ENCODE results near the gene CHCHD6.

The CHCHD6 gene

DNA sequence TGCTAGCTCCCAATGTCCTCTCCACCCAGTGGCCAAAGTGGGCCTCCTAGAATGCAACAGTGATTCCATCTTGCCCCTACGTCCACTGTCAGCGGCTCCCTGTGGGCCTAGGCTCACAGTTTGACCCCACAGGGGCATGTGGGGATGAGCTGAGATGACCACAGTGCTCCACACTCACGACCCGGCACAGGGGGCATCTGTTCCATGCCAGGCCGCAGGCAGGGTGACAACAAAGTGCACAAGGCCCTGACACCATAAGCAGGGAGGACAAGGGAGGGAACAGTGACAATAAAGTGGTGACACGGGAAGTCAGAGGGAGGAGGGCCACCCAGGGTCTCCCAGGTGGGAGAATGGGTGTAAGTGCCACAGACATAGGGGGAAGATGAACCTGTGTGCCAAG lies 273.8 kb downstream of the CHCHD6 start:
- FAIRE-seq: no peak
- no peak for DNase-seq (ENCODE audit: insufficient read length)
- no peak for TF ChIP-seq TAF1 (IDR thresholded peaks at IDR 0.05; ENCODE audit: borderline replicate concordance, low read depth, low read length)
- no peak for TF ChIP-seq POLR2A (IDR thresholded peaks at IDR 0.05; ENCODE audit: low read depth, low read length)
- TF ChIP-seq POLR2AphosphoS5 (IDR thresholded peaks at IDR 0.05; ENCODE audit: low read depth, low read length): no peak

DNA sequence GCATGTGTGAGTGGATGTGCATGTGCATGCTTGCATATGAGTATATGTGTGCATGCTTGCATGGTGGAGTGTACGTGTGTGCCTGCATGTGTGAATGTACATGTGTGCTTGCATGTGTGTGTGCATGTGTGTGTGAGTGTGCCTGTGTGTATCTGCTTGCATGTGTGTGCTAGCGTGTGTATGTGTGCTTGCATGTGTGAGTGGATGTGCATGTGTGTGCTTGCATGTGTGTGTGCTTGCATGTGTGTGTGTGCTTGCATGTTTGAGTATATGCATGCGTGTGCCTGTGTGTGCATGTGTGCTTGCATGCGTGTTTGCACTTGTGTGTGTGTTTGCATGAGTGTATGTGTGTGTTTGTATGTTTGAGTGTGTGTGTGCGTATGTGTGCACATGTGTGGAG lies 274.3 kb downstream of the CHCHD6 start:
- FAIRE-seq (no peak), DNase-seq (ENCODE audit: insufficient read length) (no peak)
- TF ChIP-seq TAF1 (IDR thresholded peaks at IDR 0.05; ENCODE audit: borderline replicate concordance, low read depth, low read length) (no peak), POLR2A (IDR thresholded peaks at IDR 0.05; ENCODE audit: low read depth, low read length) (no peak)

DNA sequence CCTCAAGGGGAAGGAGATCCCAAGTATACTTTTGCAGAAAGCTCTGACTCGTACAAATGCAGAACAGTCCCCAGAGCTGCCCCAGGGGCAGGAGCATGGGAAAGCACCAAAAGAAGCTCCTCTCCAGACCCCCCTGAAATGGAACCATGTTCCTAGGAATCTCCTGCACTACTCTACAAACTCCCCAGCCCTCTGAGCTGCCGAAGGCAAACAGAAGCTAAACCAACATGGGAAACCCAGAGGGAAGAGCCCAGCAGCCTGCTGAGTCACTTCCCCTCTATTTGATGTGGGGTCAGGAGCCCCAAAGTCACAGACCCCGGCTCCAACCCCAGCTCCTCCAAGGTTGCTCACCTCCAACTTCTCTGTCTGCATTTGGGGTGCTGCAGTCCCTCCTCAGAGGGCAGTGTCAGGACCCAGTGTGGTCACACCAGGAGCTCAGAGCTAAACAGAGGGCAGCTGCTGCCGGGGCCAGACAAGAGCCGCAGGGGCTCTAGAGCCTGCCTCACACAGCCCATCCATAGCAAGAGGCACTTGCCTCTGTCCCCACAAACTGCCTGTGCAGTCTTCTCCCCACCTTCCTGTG lies 275.1 kb downstream of the CHCHD6 start:
- no peak for DNase-seq (ENCODE audit: insufficient read length)
- TF ChIP-seq POLR2A (IDR thresholded peaks at IDR 0.05; ENCODE audit: low read depth, low read length): no peak
- TF ChIP-seq POLR2AphosphoS5 (IDR thresholded peaks at IDR 0.05; ENCODE audit: low read depth, low read length): no peak
- no peak for TF ChIP-seq TAF1 (IDR thresholded peaks at IDR 0.05; ENCODE audit: borderline replicate concordance, low read depth, low read length)
- FAIRE-seq: no peak

GRCh38 chr3:126980266-126980811 lies 276.3 kb downstream of the CHCHD6 start:
- TF ChIP-seq POLR2A (IDR thresholded peaks at IDR 0.05; ENCODE audit: low read depth, low read length) (no peak), POLR2AphosphoS5 (IDR thresholded peaks at IDR 0.05; ENCODE audit: low read depth, low read length) (no peak), TAF1 (IDR thresholded peaks at IDR 0.05; ENCODE audit: borderline replicate concordance, low read depth, low read length) (no peak)
- no peak for FAIRE-seq

GRCh38 chr3:126982126-126982470 lies 278.1 kb downstream of the CHCHD6 start:
- TF ChIP-seq TAF1 (IDR thresholded peaks at IDR 0.05; ENCODE audit: borderline replicate concordance, low read depth, low read length) (no peak), POLR2AphosphoS5 (IDR thresholded peaks at IDR 0.05; ENCODE audit: low read depth, low read length) (0 out of 2 replicates have a peak, but pooled peaks have one; percentile 17)
- FAIRE-seq: no peak
- DNase-seq (ENCODE audit: insufficient read length): peak; percentile 55

More at GRCh38 chr3:126980266-126980811, 276.3 kb downstream of the CHCHD6 start:
- no peak for DNase-seq (ENCODE audit: insufficient read length)

DNA sequence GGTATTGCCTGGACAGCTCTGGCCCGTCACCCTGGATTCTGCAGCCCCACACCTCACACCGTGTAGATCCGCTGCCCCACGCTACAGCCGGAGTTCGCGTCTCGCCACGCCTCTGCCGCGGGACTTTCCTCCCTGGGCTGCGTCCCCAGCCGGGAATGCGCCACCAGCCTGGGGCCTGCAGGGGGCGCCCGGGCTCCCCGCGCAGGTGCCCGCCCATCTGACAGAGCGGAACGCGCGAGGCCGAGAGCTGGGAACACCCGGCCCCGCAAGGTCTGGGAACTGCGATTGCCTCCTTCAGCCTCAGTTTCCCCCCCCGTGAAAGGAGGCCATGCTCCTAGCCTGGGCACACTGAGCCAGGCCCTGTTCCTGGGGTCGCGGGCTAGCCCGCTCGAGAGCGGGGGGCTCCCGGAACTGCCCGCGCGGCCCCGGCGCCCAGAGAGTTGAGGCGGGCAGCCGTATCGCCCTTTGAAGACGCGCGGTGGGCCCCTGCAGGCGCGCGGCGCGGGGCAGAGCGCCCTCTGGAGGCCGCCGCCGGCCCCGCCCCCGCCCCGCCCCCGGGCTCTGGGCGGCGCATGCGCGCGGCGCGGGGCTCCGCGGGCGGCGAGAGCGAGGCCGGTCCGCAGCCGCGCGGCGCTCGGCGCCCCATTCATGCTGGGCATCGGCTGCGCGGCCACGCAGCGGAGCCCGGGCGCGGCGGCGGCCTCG lies 278.6 kb downstream of the CHCHD6 start, which contains the start of gene PLXNA1:
Gene PLXNA1, plus strand, starts transcription at position 645 of the 705 bp plus-strand sequence. CDS start 5,479 bp downstream, outside the sequence.
- peak; percentile 93 for DNase-seq (ENCODE audit: insufficient read length)
- FAIRE-seq: peak; percentile 96
- TF ChIP-seq TAF1 (IDR thresholded peaks at IDR 0.05; ENCODE audit: borderline replicate concordance, low read depth, low read length) (no peak), POLR2A (IDR thresholded peaks at IDR 0.05; ENCODE audit: low read depth, low read length) (no peak), POLR2AphosphoS5 (IDR thresholded peaks at IDR 0.05; ENCODE audit: low read depth, low read length) (no peak)

DNA sequence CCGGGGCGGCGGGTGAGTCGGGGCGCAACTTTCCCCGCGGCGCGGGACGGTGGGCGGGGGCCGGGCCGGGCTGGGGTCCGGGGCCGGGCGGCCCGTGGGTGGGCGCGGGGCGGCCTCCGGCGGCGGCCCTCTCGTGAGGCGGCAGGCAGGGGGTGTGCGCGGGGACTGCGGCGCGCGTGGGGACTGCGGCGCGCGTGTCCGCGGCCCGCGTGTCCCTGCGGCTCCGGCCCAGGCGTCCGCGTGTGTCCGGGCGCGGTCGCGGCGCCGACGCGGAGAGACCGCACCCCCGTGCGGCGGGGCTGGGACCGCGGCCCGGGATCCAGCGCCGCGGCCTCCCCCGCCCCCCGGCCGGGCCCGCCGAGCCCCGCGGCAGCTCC lies 279.2 kb downstream of the CHCHD6 start:
- TF ChIP-seq POLR2A (IDR thresholded peaks at IDR 0.05; ENCODE audit: low read depth, low read length): no peak
- no peak for TF ChIP-seq TAF1 (IDR thresholded peaks at IDR 0.05; ENCODE audit: borderline replicate concordance, low read depth, low read length)
- TF ChIP-seq POLR2AphosphoS5 (IDR thresholded peaks at IDR 0.05; ENCODE audit: low read depth, low read length): no peak
- no peak for FAIRE-seq
- peak; percentile 56 for DNase-seq (ENCODE audit: insufficient read length)

- TF ChIP-seq POLR2AphosphoS5 (IDR thresholded peaks at IDR 0.05; ENCODE audit: low read depth, low read length) (no peak), POLR2A (IDR thresholded peaks at IDR 0.05; ENCODE audit: low read depth, low read length) (no peak), TAF1 (IDR thresholded peaks at IDR 0.05; ENCODE audit: borderline replicate concordance, low read depth, low read length) (no peak)
- no peak for FAIRE-seq
- no peak for DNase-seq (ENCODE audit: insufficient read length)
These were observed 279.8 kb downstream of the CHCHD6 start for GRCh38 chr3:126983653-126984390.

GRCh38 chr3:126984391-126985131 lies 280.5 kb downstream of the CHCHD6 start:
- no peak for DNase-seq (ENCODE audit: insufficient read length)
- TF ChIP-seq POLR2A (IDR thresholded peaks at IDR 0.05; ENCODE audit: low read depth, low read length) (no peak), POLR2AphosphoS5 (IDR thresholded peaks at IDR 0.05; ENCODE audit: low read depth, low read length) (no peak), TAF1 (IDR thresholded peaks at IDR 0.05; ENCODE audit: borderline replicate concordance, low read depth, low read length) (no peak)
- FAIRE-seq: no peak

- DNase-seq (ENCODE audit: insufficient read length): no peak
- no peak for FAIRE-seq
- TF ChIP-seq POLR2A (IDR thresholded peaks at IDR 0.05; ENCODE audit: low read depth, low read length): no peak
- no peak for TF ChIP-seq POLR2AphosphoS5 (IDR thresholded peaks at IDR 0.05; ENCODE audit: low read depth, low read length)
- TF ChIP-seq TAF1 (IDR thresholded peaks at IDR 0.05; ENCODE audit: borderline replicate concordance, low read depth, low read length): no peak
These were observed 281.3 kb downstream of the CHCHD6 start for GRCh38 chr3:126985132-126985985.

Measured in GM12892 (cell line).